GM23248 (cell line): ENCODE data around the gene KIF2C.

Source experiments
- EZH2 ChIP-seq: fragments of 200-600 bp; sonication (generic); IDR thresholded peaks from 2 replicates; pipeline ENCODE4 v1.6.1; 2018; ENCODE audit warnings: antibody characterized with exemption, mild to moderate bottlenecking; ENCODE audit not compliant: insufficient read depth, poor library complexity, severe bottlenecking
- EZH2phosphoT487 ChIP-seq: fragments of 200-600 bp; sonication (generic); IDR thresholded peaks from 2 replicates; pipeline ENCODE4 v1.6.1; 2018; ENCODE audit warnings: antibody characterized with exemption, moderate library complexity, mild to moderate bottlenecking, low read depth; ENCODE audit not compliant: insufficient read depth

DNA sequence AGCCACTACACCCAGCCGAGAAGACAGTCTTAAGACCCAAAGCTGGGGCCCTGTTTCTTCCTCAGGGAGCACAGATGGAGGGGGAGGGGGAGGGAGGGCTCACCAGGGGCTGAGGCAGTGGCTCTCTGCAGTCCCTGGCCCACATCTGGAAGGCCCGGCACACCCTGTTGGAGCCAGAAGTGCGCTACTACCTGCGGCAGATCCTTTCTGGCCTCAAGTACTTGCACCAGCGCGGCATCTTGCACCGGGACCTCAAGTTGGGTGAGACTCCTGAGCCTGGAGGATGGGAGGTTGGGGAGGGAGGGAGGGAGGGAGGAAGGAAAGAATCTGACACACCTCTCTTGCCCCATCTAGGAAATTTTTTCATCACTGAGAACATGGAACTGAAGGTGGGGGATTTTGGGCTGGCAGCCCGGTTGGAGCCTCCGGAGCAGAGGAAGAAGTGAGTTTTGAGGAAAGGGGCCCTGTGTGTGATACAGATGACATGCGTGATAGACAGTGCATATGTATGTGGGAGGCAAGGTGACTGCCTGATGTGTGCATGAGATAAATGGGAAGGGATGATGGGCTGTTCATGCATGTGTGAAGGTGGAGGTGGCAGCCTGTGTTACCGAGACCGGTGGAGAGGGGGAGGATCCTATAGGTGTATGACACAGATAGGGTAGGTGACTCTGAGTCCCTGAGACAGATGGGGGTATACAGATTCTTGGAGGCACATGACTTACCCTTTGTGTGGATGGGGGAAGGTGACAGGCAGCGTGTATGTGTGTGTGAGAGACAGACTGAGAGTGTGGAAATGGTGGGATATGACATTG lies 62.1 kb downstream of the KIF2C start:
- no peak for TF ChIP-seq EZH2
- no peak for TF ChIP-seq EZH2phosphoT487
